GM19397 (cell line): ENCODE results near the gene TNFRSF14.

Experiments used
- ATAC-seq: cut with Tn5 transposase; IDR thresholded peaks from one replicate; pipeline ENCODE4 v1.9.1; 2021; ENCODE audit warnings: mild to moderate bottlenecking, moderate library complexity; ENCODE audit not compliant: unreplicated experiment

Gene TNFRSF14

GRCh38 chr1:2597441-2598328, 41.5 kb downstream of the TNFRSF14 start:
- no peak for ATAC-seq

DNA sequence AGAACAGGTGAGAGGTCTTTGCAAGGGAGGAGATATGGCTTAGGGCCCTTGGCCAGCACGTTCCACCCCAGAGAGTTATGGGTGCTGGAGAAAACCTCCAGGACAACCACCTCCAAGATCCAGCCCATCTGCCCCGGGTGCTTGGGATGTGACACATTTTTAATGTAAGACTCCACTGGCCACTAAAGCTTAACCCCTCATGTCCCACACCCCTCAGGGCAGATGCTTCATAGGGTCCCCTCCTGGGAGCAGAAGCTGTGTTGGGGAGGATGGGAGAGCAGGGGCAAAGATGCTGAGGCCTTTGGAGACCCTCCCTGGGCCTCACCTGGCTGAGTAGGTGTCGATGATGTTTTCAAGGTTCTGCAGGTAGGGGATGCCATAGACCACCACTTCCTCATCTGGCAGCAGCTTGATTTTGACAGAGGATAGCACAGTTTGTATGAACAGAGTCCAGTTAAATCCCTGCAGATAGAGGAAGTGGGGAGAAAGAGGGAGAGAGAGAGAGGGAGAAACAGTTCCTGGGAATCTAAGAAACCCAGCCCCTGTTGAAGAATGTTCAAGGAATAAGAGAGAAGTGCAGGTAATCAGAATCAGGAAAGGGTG, 42.3 kb downstream of the TNFRSF14 start:
- ATAC-seq = no peak

DNA sequence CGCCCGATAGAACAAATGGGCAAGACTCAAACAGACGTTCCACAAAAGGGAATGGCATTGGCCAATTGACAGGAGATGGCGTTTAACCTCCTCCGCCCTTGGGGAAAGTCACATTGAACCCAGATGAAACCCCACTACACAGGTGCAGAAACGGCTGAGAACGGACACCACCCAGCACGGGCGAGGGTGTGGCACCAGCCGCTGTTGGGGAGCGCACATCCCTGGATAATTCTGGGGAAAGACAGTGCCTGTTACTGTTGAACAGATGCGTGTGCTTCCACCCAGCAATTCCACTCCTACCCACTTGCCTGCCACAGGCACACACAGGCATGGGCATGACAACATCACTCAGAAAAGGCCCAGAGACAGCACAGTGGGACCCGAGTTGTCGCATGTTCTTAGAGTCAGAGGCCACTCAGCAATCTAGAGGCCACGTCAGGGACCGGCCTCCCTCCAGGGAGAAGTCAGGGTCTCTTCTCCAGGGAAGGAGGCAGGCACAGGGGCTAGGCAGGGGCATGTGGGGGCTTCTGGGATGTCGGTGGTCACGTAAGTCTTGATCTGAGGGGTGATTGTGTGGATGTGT, 45.6 kb downstream of the TNFRSF14 start:
- ATAC-seq = no peak

DNA sequence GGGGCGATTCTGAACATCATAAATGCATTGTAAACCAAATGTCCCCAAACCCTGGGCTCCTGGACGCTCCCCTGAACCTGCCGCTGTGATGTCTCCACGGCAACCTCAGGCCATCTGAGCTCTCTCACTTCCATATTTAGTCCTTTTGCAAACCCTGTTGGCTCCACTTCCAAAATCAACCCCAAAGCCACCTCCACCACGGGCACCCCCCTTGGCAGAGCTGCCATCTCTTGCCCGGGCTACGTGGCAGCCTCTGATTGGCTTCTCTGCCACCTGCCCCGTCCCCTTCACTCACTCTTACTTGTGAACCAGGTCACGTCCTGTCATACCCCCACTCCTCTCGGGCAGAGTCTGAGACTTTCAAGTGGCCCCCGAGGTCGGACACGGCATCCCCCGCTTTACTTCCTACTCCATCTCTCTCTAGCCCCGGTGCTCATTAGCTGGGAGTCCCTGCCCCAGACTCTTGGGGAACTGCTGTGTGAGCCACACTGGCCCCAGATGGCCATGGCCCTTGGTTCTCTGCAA, 46.2 kb downstream of the TNFRSF14 start:
- ATAC-seq = no peak

- no peak for ATAC-seq
Observed at GRCh38 chr1:2602866-2603520, 46.8 kb downstream of the TNFRSF14 start.

DNA sequence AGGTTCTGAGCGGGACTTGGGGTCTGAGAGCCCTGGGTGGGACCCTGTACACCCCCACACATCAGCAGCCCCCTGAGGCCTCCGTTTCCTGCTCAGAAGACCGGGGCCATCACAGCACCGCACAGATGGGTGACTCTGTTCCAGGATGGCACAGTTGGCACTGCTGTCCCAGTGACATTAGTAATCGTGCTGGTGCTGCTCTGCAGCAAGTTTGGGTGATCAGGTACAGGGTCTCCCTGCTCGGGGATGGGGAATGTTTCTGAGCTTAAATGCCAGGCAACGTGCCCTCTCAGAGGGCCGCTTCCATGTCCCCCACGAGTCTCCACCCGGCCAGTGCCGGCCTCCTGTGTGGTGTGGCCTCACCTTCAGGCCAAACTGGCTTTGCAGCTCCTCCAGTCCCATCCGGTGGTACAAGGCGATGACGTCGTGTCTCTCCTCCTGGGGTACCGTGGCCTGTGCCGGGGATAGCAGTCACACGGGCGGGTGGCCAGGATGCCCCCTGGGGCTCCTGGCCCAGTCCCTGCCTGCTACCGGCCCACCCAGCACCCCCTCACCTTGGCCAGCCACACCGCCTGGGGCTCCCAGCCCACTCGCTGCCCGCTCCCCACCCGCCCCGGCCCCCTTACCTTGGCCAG, 47.5 kb downstream of the TNFRSF14 start:
- no peak for ATAC-seq

DNA sequence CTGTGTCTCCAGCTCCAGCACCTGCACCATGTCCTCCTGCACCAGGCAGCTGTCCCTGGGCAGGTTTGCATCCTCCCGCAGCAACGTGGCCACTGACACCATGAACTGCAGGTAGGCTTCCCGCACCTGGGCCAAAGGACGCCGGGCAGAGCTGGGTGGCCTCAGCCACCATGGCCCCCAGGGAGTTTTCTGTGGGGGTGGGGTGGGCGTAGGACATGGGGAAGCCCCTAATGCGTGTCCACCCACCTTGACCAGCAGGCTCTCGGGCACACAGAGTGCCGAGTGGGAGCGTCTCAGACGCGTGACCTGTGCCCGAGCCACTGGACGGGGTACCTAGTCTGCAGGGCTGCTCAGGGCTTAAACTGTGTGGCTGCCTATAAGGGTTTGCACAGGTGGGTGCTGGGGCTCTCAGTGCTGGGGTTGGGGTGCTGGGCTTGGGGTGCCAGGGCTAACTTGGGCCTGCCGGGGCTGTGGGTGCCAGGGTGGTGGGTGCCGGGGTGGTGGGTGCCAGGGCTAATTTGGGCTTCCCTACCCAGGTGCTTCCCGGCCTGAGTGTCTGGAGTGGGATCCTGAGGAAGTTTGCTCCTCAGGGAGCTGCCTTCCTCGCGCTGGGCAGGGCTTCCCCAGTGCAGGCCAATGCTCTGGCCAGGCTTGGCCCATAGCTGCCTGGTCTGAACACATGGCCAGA, 48.1 kb downstream of the TNFRSF14 start:
- ATAC-seq = no peak

- no peak for ATAC-seq
Observed at GRCh38 chr1:2604844-2605508, 48.8 kb downstream of the TNFRSF14 start.

- ATAC-seq = no peak
Observed at GRCh38 chr1:2605509-2606395, 49.6 kb downstream of the TNFRSF14 start.

DNA sequence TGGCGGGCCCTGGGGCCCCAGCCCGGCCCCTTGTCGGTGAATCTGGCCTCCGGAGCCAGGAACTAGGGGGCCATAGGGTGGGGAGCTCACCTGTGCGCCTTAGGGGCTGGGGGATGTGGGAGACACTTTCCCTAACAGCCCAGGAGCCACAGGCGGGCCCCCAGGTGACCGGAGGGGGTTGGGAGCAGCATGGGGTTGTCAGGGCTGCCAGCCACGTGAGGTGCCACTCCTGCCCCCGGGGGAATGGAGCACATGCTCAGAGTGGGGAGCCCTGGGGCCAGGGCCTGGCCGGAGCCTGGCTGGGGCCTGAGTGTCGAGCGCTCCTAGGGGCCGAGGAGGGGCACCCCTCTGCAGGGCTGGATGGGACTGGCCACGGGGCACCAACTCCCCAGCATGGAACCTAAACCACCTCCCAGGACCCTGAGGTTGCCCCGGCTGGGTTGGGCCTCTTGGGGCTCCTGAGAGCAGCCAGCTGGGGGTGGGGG, 50.3 kb downstream of the TNFRSF14 start:
- no peak for ATAC-seq

- ATAC-seq = no peak
Observed at GRCh38 chr1:2606881-2607621, 50.9 kb downstream of the TNFRSF14 start.

- no peak for ATAC-seq
Observed at GRCh38 chr1:2607641-2608091, 51.5 kb downstream of the TNFRSF14 start.

DNA sequence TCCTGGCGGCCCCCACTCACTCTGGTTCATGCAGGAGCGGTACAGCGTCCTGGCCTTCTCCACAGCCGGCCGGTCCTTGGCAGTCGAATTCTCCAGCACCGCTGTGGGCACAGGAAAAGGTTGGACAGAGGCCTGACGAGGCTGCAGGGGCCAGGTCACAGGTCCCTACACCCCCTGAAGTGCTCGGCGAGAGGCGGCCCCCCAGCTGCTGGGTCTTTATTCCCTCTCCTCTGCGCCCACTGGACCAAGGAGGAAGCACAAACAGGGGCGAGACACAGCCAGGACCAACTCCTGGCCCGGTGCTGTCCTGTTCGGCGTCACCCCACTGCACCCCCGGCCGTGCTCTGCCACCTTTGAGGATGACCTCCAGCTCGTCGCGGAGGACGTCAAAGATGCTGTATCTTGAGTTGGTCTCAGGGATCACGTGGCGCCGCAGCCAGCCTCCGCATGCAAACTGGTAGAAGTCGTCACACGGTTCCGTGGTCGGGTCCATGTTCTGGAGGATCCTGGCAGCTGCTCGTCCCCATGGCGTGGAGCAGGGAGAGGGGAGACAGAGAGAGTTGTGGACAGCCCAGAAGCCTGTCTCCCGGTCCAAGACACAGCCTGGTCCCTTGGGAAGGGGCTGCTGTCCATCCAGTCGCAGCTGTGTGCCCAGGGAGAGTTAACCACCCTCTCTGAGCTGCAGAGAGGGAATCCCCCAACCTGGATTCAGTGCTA, 53.3 kb downstream of the TNFRSF14 start:
- ATAC-seq = no peak

- no peak for ATAC-seq
Observed at GRCh38 chr1:2610036-2610959, 54.1 kb downstream of the TNFRSF14 start.

GRCh38 chr1:2611031-2611501, 54.9 kb downstream of the TNFRSF14 start:
- no peak for ATAC-seq
